Left kidney (tissue), 2 donors: ENCODE measurements around the gene TNFAIP3. TPM values are rescaled to one million over a fixed set of nuclear protein-coding genes. Genes with fewer than 3 reads are reported as not detected.

ENCODE experiments used
- DNase-seq: peaks from one replicate; pipeline ENCODE4 v3.0.0-alpha.2; 2013
- polyA plus RNA-seq: library from polyadenylated mRNA; unstranded; fragments of 120-200 nt; gene quantifications from one replicate; pipeline ENCODE4 v1.2.1, GENCODE V29; 2013; ENCODE audit not compliant: insufficient read length

TNFAIP3 gene
- polyA plus RNA-seq, 1 donor = 7.4 TPM

DNA sequence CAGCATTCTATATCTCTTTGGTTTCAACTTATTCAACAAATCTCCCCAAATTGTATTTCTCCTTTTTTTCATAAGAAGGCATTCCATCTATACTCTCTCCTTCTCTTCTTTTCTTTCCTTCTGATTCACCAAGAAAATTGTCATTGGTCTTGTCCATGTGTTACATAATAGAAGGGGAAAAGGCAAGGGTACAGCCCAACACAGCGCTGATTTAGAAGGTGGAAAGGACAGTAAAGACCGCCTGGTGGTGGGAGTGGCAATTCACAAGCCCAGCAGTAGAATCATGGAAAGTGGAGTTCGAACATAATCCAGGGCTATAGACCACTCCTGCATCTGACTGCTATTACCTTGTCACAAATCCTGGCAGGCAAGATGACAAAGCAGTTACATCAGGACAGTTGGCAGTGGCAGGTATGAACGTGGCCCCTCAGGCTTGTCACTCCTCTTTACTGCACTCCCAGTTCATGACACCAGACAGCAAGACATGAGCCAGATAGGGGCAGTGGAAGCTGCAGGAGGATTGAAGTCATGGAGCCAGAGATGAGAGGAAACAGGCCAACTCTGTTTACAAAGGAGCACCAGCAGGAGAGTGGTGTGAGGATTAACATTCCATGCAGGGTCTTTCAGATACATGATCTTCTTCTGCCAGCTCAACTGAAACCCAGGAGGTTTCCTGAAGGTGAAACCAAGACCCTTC lies 2.1 kb upstream of the TNFAIP3 start:
- DNase-seq = no peak

DNA sequence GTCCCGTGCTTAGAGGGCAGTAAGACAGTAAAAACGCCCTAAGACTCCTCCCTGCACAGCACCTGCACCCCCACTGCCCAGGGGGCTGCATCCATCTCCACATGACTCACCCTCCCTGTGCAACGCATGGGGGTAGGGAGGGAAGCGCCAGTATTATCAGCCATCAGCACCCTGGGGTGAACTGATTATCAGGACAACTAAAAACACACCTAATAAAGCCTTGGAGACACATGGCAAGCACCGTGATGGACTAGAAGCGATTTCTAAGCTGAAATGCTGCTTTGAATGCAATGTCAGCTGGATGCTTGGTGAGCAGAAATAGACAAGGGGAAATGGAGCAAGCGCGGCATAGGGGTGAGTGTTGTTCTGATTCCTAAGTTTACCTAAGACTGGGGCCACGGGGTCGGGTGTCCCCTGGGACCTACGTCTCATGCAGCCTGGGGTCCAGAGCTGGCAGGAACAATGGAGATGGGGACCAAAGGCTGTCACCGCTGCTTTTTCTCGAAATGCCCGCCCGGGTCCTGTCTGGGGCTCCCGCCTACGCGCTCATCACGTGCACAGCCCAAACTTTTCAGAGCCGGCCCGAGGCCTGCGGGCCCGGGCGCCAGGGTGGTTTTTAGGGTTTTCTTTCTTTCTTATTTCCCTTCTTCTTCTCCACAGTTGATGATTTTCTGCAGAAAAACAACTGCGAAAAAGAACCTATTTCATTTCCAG lies 702 bp upstream of the TNFAIP3 start:
- no peak for DNase-seq

DNA sequence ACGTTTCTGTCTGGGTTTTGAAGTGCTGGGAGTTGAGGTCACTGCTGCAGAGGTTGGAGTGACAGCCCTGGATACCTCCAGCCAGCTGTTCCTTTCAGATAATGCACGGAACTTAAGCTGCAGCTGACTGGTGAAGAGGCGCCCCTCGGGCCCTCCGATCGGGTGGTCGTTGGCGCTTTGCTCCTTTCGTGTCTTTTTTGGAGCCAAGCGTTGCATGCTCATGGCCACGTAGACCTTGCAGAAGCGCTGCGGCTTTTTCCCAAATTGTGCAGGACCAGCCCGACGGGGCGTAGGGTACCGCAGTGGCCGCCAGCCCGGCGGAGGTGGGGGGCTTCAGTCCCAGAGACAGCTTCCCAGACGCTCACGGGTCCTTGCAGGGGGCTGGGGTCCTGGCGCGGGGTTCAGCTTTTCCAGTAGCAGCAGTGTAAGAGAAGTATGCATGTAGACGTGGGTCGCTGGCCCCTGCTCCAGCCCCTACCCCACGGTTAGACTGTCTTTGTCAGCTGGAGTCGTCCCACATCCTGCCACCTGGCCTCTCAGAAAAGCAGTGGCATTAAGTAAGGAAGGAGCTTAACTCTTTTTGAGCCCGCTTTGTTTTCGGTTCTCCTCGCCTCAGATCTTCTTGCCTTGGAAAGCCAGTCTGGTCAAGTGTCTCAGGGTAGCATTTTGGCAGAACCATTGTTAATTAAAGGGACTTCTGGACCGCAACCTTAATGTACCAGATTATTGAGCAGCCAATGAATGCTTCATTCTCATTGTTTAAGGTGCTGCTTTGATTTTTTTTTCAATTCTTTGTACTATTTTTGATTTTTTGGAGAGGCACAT lies 838 bp downstream of the TNFAIP3 start:
- no peak for DNase-seq

DNA sequence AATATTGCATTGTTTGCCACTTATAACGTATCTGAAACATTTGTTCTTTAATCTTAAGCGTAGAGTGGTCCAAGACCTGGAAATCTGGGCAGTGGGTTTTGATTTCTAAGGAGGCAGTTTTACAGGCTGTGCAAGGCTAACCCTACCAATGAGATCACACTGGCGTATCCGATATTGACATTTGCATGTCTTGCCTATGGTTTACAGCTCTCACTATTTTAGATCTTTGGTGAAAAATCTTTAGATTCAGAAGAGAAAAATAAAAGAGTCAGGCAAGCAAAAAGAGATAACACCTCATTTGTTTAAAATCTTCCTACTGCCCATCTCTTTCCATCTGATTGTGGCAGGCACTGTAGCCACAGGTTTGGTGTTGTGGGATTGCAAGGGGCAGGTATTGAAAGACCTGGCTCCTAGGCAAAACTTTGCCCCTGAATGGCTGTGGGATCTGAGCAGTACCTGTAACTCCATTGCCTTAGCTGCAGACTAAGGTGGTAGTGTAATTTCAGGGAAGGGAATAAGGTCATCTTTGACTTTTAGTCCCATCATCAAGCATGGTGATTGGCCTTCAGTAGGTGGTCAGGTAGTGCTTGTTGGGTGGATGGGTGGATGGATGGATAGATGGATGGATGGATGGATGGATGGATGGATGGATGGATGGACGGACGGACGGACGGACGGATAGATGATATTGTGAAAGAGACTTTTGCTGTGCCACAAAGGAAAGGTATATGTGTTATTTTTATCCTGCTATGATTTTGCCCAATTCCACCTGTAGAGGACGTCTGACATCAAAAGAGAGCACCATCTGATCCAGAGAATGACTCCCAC lies 1.9 kb downstream of the TNFAIP3 start:
- DNase-seq = no peak

DNA sequence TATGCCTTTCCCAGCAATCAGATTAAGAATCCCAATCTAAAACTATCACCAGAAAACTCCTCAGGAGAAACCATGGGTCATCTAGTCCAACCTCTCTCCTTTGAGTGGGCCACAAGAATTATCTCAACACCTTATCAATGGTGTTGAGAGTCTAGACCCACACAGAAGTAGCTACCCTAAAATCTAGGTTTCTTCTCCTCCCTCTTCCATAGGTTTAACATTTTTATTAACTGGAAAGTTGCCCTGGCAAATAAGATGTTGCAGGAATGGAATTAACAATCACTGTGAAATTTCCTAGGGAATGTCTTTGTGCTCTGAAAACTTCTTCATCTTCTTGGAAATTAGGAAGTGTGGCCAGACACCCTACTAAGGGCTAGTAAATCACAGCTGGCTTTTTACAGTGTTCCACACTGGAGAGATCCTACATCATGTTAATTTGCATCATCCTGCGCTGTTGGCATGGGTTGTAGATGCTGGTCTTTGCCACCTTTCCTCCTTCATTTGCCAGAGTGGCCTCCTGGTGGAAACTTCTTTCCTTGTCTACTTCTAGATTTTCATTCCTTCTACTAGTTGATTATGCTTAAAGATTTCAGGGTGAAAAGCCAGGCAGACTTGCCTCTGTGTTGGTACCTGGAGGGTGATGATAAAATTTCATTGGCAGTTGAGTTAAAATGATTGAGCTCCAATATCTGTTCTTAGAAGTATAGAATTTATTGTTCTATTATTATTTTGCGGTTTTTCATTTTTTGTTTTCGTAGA lies 2.7 kb downstream of the TNFAIP3 start:
- no peak for DNase-seq

DNA sequence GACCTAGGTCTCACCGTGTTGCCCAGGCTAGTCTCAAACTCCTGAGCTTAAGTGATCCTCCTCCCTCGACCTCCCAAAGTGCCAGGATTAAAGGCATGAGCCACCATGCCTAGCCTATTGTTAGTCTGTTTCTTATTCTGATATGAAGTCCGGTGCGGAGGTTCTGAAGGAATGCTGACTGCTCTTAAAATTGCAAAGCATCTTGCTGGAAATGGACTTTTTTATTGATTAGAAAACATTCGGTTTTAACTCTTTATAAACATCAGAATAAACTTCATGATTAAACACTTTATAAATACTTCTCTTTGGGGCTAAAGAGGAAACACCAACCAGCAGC lies 3.2 kb downstream of the TNFAIP3 start:
- no peak for DNase-seq

DNA sequence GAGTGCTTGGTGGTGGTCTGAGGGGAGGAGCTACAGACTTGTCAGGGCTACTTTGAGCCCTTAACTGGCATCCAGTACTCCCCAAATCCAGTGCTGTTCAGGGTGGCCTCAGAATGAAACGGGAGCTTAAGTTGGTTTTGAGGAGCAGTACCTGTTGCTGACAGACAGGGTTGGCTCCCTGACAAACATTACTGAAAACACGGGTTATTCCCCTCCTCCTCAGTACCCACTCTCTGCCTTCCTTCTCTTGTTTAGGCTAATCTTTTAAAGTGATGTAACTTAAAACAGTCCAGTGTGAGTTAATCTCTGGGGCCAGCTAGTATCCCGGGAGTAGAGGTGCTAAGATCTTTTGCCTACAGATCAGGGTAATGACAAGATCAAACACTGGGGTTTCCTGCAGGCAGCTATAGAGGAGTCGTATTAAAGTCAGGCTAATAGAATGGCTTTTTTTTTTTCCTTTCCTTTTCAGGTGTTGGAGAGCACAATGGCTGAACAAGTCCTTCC lies 3.7 kb downstream of the TNFAIP3 start:
- DNase-seq = no peak

DNA sequence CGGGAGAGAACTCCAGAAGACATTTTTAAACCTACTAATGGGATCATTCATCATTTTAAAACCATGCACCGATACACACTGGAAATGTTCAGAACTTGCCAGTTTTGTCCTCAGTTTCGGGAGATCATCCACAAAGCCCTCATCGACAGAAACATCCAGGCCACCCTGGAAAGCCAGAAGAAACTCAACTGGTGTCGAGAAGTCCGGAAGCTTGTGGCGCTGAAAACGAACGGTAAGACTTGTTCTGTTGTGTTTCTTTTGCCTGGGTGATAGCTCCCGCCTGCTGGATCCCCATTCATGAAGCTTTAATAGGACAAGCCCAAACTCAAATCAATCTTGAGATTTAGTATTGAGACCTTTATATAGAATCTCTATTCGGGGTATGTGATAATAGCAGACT lies 4.2 kb downstream of the TNFAIP3 start:
- DNase-seq = no peak

DNA sequence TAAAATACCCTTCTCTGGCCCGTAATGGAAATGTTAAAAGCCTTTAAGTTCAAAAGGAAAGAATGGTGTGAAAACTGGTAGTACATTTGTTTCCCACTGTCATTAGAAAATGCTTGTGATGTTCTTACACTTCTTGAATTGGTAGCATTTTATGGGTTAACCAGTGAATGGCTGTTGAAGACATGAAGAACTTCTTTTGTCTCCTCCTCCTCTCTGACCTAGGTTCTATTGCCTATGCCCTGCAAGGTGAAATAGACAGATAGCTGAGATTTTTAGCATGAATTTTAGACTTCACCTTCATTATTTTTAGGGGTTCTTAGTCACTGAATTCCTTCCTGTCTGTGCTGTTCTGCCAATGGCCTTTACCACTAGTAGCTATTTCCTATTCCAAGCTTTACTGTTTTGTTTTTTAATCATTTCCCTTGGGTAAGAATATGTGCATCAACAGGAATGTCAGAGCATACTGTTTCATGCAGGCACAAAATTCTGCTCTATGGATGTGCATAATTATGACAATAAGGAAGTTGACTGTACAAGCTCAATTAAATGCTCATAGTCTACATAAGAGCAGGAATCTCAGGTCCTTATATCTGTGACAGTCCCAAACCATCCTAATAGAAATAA lies 4.9 kb downstream of the TNFAIP3 start:
- no peak for DNase-seq

DNA sequence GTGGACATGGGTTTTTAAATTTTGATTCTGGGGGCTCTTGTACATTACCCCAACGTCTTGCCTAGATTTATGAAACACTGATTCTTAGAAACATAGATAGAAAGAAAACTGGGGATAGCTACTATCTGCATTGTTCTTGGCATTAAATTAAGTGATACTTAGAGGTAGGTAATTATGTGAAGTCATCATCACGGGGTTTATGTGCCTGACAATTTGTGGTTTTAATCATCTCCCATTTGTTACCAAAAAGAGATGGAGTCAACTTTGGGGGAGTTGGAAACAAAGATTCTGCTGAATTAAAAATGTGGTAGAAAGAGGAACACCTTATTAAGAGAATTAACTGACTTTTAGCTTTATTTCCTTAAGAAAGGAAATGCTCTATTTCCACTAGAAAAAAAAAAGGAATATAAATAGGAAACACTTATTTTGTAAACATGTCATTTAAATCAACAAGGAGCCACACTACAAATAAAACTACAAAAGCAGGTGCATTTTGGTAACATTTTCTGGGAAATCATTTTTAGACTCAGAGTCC lies 5.6 kb downstream of the TNFAIP3 start:
- no peak for DNase-seq

DNA sequence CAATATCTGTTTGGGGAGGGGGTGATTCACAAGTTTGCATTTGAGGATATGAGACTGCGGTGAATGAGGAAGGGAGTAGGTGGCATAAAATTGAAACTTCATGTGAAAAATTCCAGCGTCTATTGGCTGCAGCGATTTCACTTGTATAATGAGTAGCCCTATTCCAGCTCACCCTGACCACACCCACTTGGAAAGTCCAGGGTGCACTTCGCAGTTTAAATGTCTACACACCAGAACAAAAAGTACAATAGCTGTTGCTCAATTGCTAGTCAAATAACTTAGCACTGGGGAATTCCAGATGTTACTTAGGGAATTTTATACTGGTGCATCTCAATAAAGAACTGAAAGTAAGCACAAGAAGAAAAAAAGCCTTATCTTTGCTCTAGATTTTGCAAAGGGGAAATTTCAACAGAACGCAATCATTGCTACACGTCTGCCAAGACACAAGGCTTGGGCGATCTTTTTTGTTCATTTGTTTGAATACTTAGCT lies 6.3 kb downstream of the TNFAIP3 start:
- no peak for DNase-seq

DNA sequence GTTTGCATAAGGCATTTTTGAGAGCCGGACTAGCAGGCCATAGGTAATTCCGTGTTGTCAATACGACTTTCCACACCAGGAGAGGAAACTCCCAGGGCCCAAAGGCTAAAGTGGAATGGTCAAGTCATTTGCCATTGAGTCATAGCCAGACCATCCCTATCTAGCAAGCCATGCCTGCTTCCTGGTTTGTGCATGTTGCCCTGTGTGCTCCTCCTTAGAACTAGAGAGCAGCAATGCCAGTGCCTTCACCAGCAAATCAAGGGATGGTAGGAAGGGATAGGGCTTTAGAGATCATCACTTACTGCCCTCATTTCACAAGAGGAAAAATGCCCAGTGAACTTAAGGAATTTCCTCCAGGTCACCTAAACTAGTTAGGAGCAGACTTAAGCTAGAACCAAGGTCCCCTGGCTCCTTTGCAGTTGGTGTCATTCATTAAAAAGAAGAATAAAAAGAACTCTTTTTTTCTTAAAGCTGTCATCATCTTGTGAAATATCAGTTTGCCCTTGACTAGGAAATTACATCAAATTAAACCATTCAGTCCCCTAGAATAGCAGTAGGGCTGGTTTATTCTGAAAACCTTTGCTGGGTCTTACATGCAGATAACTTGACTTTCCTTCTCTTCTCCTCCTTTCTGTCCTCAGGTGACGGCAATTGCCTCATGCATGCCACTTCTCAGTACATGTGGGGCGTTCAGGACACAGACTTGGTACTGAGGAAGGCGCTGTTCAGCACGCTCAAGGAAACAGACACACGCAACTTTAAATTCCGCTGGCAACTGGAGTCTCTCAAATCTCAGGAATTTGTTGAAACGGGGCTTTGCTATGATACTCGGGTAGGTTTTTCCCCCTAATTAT lies 7.4 kb downstream of the TNFAIP3 start:
- DNase-seq = no peak

DNA sequence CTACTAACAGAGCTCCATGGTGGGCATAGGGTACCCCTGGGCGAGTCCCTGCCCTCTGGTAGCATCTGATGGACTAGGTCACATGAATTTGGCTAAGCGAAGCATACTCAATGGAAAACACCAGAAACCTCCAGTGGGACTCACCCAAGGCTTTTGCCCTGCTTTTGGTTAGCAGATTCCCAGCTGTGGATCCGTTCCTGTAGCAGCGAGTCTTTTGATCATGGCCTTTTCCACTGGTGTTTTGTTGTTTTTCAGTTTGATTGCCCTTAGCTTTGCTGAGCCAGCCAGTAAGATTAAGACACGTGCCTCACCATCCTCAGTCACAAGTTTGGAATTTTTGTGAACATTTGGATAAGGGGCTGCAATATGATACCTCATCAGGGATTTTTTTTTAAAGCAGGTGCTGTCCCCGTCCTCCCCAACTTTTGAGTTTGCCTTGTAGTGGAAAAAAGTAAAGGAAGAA lies 8.0 kb downstream of the TNFAIP3 start:
- DNase-seq = no peak

DNA sequence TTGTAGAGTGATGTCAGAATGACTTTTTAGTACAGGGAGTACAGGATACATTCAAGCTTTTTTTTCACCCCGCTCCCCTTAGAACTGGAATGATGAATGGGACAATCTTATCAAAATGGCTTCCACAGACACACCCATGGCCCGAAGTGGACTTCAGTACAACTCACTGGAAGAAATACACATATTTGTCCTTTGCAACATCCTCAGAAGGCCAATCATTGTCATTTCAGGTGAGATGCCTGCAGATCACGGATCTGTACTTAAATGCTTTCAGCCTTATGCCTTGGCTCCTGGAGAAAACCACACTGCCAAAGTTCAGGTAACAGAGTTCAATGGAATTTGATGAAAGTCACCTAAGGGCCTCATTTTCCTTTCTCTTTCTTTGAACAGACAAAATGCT lies 8.5 kb downstream of the TNFAIP3 start:
- no peak for DNase-seq

DNA sequence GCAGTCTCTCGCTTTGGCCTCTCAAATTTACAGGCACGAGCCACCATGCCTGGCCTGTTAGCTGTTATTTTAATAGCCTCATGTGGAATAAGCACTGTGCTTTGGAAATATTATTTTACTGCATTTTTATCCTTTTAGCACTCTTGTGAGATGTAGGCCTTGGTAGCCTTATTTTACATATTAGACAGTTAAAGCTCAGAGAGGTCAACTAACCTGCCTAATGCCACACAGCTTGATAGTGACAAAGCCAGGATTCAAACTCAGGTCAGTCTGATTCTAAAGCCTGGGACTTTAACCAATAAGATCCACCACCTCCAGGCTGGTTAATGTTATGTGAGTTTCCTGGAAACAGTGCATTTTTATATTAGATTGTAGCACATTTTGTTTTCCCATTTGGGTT lies 9.5 kb downstream of the TNFAIP3 start:
- DNase-seq = no peak

DNA sequence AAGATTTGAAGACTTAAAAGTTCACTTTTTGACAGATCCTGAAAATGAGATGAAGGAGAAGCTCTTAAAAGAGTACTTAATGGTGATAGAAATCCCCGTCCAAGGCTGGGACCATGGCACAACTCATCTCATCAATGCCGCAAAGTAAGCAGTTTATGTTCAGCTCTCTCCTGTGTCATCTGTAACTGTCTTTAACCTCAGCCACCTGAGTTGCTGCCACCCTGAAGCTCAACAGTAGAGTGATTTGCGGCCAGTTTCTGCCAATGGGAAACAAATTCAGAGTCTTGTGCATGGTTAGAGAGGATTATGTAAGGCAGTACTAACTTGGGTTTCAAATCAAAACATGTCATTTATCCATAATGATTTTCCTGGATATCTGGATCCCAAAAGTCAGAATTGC lies 10.1 kb downstream of the TNFAIP3 start:
- no peak for DNase-seq

DNA sequence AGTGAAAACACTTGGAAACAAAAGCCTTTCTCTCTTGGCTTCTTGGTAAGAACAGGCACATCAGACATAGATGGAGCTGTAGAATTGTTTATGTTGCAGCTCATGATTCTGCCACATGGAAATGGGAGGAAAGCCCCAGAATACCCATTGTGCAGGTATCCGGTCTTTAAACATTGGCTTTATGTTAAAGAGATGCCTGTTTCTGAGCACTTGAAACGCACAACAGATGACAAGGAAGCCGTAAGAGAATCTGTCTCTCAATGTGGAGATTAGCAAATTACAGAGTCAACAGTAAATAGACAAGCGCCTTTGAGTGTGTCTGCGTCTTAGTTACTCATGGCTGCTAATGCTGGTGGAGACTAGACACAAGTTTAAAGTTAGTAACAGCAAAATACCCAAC lies 10.5 kb downstream of the TNFAIP3 start:
- no peak for DNase-seq

DNA sequence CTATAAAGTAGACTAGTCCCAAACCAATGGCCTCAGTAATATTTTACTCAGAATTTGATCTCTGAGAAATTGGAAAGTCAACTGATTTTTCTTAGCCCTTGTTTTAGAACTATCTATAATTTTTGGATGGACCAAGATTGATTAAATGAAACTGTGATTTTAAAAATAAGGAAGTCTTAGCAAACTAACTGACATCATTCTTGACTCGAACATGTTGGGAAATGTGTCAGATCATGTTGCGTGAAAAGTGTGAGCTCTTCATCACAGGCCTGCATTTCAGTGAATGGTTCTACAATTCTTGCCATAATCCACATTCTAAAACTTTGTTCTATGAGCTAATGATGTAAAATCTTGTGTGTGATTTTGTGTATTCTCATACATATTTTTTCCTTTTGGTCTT lies 11.0 kb downstream of the TNFAIP3 start:
- DNase-seq = no peak
